ENCODE measurements around the gene MUCL3.

DNA sequence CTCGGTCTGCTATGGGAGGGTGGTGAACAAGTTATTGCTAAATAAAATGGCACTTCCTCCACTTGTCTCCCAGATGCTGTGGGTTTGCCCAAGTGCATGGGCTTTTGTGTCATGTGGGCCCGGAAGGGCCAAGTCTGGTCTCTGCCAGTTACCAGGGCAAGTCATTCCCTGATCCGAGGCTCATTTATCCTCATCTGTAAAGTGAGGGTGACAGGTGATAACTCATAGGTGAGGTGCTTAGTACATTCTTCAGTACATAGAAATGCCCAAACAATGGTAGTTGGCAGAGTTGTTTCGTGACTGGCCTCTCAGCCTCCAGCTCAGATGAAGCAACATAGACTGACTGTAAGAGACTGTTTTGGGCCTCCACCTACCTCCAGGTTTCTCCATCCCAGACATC is 2.0 kb upstream of the MUCL3 start:
- no peak for TF ChIP-seq POLR2A (IDR thresholded peaks at IDR 0.05; ENCODE audit: low read depth, low read length)
- TF ChIP-seq TAF1 (IDR thresholded peaks at IDR 0.05; ENCODE audit: borderline replicate concordance, low read depth, low read length): no peak
- no peak for TF ChIP-seq POLR2AphosphoS5 (IDR thresholded peaks at IDR 0.05; ENCODE audit: low read depth, low read length)
